ENCODE data around the gene AP2A2.
"Not testable (repeated sequence)": the region's sequence is repeated elsewhere in the genome, so short reads cannot be mapped to it uniquely, and the experiment has no call there.

The AP2A2 gene

GRCh38 chr11:1012740-1013630 lies 87.3 kb downstream of the AP2A2 start:
- no peak for DNase-seq (ENCODE audit: low read depth in 2 of 2, low spot score in 1 of 2)

- DNase-seq (ENCODE audit: low read depth in 2 of 2, low spot score in 1 of 2) = no peak
Measured at GRCh38 chr11:1013631-1013935, 87.9 kb downstream of the AP2A2 start.

GRCh38 chr11:1014276-1014675 lies 88.6 kb downstream of the AP2A2 start:
- no peak for DNase-seq (ENCODE audit: low read depth in 2 of 2, low spot score in 1 of 2)

DNA sequence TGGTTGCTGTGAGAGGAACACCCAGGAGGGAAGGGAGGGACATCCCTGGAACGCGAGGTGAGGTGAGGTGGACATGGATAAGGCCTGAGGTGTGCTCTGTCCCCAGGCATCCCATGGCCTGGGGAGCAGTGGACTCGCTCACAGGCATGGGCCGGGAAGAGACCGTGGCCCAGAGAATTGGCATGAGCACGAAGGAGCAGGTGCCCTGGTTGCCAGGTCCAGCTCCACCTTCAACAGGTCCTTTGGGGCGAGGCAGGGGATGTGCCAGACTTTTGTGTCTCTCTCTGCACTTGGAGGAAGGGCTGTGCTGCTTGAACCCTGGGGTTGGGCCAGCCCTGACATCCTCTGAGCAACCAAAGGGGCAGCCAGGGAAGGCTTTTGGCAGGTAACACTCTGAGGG lies 89.4 kb downstream of the AP2A2 start:
- DNase-seq (ENCODE audit: low read depth in 2 of 2, low spot score in 1 of 2) = no peak

DNA sequence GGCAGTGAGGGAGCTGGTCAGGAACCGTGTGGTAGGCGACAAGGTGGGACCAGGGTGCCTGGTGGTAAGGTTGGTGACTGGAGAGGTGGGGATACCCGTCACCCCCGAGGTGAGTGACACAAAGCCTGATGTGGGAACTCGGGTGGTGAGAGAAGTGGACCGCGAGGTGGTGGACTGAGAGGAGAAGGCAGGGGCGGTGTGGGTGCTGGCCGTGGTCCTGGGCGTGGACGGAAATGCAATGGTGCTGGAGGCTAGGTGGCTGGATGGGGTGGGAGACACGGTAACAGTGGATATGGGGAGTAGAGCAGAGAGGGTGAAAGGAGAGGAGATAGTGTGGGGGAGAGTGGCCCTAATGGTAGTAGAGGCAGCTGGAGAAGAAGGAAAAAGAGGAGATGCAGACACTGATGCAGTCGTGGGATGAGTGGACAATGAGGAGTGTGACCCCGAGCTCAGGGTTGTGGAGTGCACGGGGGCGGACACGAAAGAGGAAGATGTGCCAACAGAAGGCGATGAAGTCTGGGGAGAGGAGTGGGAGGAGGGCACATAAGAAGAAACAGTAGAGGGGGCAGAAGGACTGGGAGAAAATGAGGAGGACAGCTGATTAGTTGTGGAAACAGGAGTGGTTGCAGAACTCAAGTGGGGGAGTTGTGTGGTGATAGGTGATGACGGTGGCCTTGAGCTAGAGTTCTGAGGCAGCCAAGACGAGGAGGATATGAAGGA lies 90.3 kb downstream of the AP2A2 start:
- no peak for DNase-seq (ENCODE audit: low read depth in 2 of 2, low spot score in 1 of 2)

GRCh38 chr11:1016610-1017126 lies 91.0 kb downstream of the AP2A2 start:
- not testable (repeated sequence) for DNase-seq (ENCODE audit: low read depth in 2 of 2, low spot score in 1 of 2)

- DNase-seq (ENCODE audit: low read depth in 2 of 2, low spot score in 1 of 2) = no peak
Measured at GRCh38 chr11:1017269-1018005, 91.8 kb downstream of the AP2A2 start.

- no peak for DNase-seq (ENCODE audit: low read depth in 2 of 2, low spot score in 1 of 2)
Measured at GRCh38 chr11:1018091-1018490, 92.4 kb downstream of the AP2A2 start.

DNA sequence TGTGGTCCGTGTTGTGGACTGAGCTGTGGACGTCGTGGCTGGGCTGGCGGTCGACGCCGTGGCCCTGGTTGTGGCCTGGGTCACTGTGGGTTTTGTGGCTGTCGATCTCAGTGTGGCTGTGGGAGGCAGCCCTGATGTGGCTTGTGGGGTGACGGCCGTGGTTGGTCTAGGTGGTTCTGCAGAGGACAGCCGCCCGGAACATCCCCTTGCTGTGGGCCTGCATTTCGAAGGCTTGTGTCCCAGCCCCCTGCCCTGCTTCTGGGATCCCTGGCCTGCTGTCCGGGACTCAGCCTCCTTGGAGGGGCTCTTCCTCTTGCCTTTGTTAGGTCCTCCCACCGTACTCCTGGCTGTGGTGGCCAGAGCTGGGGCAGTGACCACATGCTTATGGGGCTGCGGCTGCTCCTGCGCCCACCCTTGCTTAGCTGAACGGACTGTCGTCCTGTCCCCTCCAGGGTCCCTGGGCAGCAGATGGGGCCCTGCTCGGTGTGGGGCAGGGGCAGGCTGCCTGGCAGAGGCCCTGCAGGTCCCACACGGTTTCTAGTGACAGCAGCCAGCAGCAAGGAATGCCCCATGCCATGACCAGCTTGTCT lies 93.7 kb downstream of the AP2A2 start:
- no peak for DNase-seq (ENCODE audit: low read depth in 2 of 2, low spot score in 1 of 2)

DNA sequence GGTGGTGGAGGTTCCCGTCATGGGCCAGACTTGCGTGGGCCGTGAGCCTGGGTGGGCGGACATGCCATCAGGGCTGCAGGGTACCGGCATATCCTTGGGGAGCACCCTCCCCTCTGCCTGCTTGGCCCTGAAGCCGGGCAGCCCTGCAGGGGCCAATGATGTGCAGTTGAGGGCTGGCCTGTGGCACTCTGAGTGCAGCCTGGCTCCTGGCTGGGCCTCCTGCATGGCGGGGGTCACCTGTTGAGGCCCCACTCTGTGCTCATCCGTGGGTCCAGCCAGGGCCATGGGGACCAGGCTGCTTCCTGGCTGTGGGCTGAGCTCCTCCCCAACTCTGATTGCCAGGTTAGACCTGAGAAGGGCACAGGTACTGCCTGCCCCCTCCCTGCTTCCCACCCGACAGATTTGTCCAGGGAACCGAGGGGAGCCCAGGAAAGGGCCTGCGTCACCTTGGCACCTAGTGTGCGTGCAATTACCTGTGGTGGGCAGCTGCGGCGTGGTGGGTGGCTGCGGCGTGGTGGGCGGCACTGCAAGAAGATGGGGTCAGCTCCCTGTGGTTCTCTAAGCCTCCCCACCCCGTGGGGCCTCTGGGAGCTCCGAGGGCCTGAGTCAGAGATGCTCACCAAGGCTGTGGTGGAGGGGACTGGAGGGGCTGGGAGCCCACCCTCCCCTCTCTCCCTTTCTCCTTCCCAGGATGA lies 94.7 kb downstream of the AP2A2 start:
- DNase-seq (ENCODE audit: low read depth in 2 of 2, low spot score in 1 of 2) = no peak

- DNase-seq (ENCODE audit: low read depth in 2 of 2, low spot score in 1 of 2) = no peak
Measured at GRCh38 chr11:1022411-1022810, 96.7 kb downstream of the AP2A2 start.

- no peak for DNase-seq (ENCODE audit: low read depth in 2 of 2, low spot score in 1 of 2)
Measured at GRCh38 chr11:1022908-1023810, 97.5 kb downstream of the AP2A2 start.

DNA sequence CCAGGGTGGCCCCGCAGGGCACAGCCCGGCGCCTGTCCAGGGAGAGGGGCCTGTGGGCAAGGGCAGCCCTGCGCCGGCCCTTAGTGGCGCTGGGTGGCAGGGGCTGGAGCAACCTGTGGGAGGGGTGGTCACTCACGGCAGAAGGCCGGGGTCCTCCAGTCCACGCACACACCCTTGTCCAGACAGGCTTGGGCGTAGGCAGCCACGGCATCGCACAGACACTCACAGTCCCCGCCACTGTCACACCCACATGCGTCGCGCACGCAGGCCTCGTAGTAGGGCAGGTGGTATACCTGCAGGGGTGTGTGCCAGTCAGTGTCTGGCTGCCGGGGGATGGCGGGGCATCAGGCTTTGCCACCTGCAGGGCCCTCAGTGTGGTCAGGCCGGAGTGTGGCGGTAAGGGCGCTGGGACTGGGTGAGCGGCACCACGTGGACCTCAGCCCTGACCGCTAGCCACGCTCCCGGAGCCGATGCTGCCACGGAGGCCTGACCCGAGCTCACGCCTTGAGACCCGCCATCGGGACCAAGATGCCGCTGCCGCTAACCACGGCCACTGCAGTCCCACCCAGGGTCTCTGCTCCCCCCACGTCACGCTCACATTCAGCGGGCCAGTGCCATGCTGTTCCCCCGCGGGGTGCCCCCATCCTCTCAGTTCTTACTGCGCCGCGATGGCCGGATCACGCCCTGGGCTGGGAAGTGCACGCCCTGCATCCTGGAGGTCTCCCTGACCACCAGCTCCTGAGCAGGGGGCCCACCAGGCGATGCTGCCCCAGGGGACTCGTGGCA lies 98.3 kb downstream of the AP2A2 start:
- no peak for DNase-seq (ENCODE audit: low read depth in 2 of 2, low spot score in 1 of 2)

- DNase-seq (ENCODE audit: low read depth in 2 of 2, low spot score in 1 of 2) = no peak
Measured at GRCh38 chr11:1024597-1025409, 99.1 kb downstream of the AP2A2 start.

DNA sequence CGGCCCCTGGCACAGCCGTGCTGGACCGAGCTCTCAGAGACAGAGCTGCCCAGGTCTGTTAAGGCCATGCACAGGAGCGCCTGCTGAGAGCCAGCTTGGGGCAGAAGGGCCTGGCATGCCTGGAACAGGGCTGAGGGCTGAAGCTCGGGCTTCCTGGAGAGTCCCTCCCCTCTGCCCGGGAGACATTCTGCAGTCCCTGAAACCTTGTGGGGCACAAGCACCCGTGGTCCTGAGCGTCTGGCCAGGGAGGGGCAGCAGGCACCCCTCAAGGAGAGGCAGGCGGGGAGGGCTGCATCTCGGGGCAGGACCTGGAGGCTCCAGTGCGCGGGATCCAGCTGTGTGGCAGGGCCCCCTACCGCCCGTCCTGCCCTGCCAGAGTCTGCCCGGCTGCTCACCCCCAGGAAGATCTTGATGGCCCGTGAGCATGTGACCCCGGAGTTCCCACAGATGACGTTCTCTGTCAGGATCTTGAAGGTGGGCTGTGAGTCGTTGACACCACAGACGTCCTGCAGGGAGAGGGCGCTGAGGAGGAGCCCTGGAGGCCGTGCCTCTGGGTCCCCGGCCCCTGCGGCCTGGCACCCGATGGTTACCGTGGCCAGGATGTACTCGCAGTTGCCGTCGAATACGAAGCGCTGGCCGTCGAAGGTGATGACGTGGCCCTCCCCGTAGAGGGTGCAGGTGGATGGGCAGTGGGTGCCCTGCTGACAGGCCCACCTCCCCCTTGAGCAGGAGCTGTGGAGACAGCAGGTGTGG lies 99.9 kb downstream of the AP2A2 start:
- DNase-seq (ENCODE audit: low read depth in 2 of 2, low spot score in 1 of 2) = no peak

DNA sequence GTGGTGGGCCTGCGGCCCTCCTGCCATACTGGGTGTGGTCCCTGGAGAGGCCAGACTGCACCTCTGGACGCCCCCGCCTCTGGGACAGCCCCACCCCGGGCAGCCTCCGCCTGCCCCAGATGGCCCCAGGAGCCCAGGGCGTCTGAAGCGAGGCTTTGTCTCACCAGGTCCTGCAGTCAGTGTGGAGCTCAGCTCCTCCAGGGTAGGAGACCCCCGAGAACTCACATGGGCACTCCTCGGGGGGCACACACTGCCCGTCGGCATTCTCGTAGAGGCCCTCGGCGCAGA lies 100.4 kb downstream of the AP2A2 start:
- no peak for DNase-seq (ENCODE audit: low read depth in 2 of 2, low spot score in 1 of 2)

GRCh38 chr11:1026641-1027482 lies 101.2 kb downstream of the AP2A2 start:
- DNase-seq (ENCODE audit: low read depth in 2 of 2, low spot score in 1 of 2) = no peak

All from stimulated activated CD8-positive, alpha-beta memory T cell treated with anti-CD3 and anti-CD28 coated beads, Interleukin-4, amount 100 ng/mL, for 1 hour (primary cell).